A673 (cell line): ENCODE measurements around the gene VSIR. TPM values are rescaled to one million over a fixed set of nuclear protein-coding genes. Genes with fewer than 3 reads are reported as not detected.

ENCODE experiments used
- BruUV-seq: library from RNA; stranded (reverse); fragments of 400-500 nt; replicated peaks from 2 replicates; lab custom pipeline; 2021; lab: Mats Ljungman, UMichigan
- CTCF ChIA-PET: fragments of 300-600 bp; sonication (Branson Sonifier 250); formaldehyde crosslinking; loops from one replicate; lab custom pipeline; 2022; ENCODE audit warnings: antibody characterized with exemption; lab: Charles Lee
- POLR2A ChIA-PET: fragments of 300-600 bp; sonication (Branson Sonifier 250); formaldehyde crosslinking; loops from one replicate; lab custom pipeline; 2022; ENCODE audit warnings: antibody characterized with exemption; ENCODE audit not compliant: low non-redundant PET; lab: Charles Lee
- DNase-seq: peaks from one replicate; pipeline ENCODE4 v3.0.0-alpha.2; 2015; ENCODE audit warnings: low spot score
- H3K27ac ChIP-seq: fragments of 200-600 bp; sonication (generic); 2 replicates; pipeline ENCODE4 v1.5.1; 2016; ENCODE audit warnings: mixed run types, low read depth, mild to moderate bottlenecking, mixed read lengths, antibody characterized with exemption, low read length; ENCODE audit not compliant: poor library complexity, severe bottlenecking
- H3K27me3 ChIP-seq: fragments of 200-600 bp; sonication (generic); replicated peaks from 2 replicates; pipeline ENCODE4 v1.6.1; 2017; ENCODE audit warnings: mixed run types, low read depth, mild to moderate bottlenecking, mixed read lengths, antibody characterized with exemption, low read length; ENCODE audit not compliant: insufficient read depth, poor library complexity
- H3K36me3 ChIP-seq: fragments of 200-600 bp; sonication (generic); 2 replicates; pipeline ENCODE4 v1.6.1; 2016; ENCODE audit warnings: mixed run types, mild to moderate bottlenecking, mixed read lengths, antibody characterized with exemption, low read length; ENCODE audit not compliant: insufficient read depth, poor library complexity, severe bottlenecking
- H3K4me1 ChIP-seq: fragments of 200-600 bp; sonication (generic); 2 replicates; pipeline ENCODE4 v1.6.1; 2017; ENCODE audit warnings: mixed run types, mild to moderate bottlenecking, mixed read lengths, antibody characterized with exemption, low read length; ENCODE audit not compliant: insufficient read depth, poor library complexity, severe bottlenecking
- H3K4me3 ChIP-seq: fragments of 200-600 bp; sonication (generic); 2 replicates; pipeline ENCODE4 v1.5.1; 2016; ENCODE audit warnings: low read depth, mixed run types, mild to moderate bottlenecking, mixed read lengths, low read length; ENCODE audit not compliant: poor library complexity, severe bottlenecking
- H3K9me3 ChIP-seq: fragments of 200-600 bp; sonication (generic); 2 replicates; pipeline ENCODE4 v1.6.1; 2016; ENCODE audit warnings: mixed run types, low read depth, mild to moderate bottlenecking, mixed read lengths, antibody characterized with exemption, low read length; ENCODE audit not compliant: poor library complexity, severe bottlenecking
- CTCF ChIP-seq: fragments of 300-800, 200-600 bp; sonication (generic); conservative IDR thresholded peaks from 2 replicates; pipeline ENCODE4 v1.5.1; 2017; ENCODE audit warnings: low read depth, mild to moderate bottlenecking, antibody characterized with exemption, low read length, moderate library complexity, mixed read lengths
- EZH2 ChIP-seq: fragments of 200-600 bp; sonication (generic); IDR thresholded peaks from 2 replicates; pipeline ENCODE4 v1.6.1; 2017; ENCODE audit warnings: borderline replicate concordance, low read depth, mild to moderate bottlenecking, mixed read lengths, antibody characterized with exemption, low read length; ENCODE audit not compliant: poor library complexity, severe bottlenecking
- intact Hi-C: fragments of 100-400 bp; cut with micrococcal nuclease; formaldehyde crosslinking; loops from one replicate; pipeline ENCODE4 v1.10.0; 2022; ENCODE audit not compliant: unreplicated experiment
- total RNA-seq: library from RNA; stranded (reverse); gene quantifications from 2 replicates; pipeline ENCODE4 v1.2.3, GENCODE V29; 2021

VSIR gene
- total RNA-seq, 1 experiment from 2014 or later, result not detected

GRCh38 chr10:71802235-71802634 lies 28.9 kb upstream of the VSIR start:
- Histone ChIP-seq H3K9me3 (no peaks in the 10 kb centered on the region), H3K27me3 (no peaks in the 10 kb centered on the region), H3K27ac (no peak overlapping the region), H3K4me3 (no peak overlapping the region), H3K4me1 (no peaks in the 10 kb centered on the region), H3K36me3 (no peaks in the 10 kb centered on the region)
- TF ChIP-seq CTCF, result no peak
- no peak for TF ChIP-seq EZH2
- ChIA-PET CTCF (no interaction called here), POLR2A (no interaction called here)
- intact Hi-C loops, result no loop called here
- no TSS peak for BruUV-seq
- DNase-seq, result no peak

- no peak overlapping the region for H3K27ac ChIP-seq
- no peak overlapping the region for H3K4me3 ChIP-seq
- no peaks in the 10 kb centered on the region for H3K27me3 ChIP-seq
- no peak for DNase-seq
- BruUV-seq, result no TSS peak
- TF ChIP-seq CTCF (no peak), EZH2 (no peak)
- no peaks in the 10 kb centered on the region for H3K36me3 ChIP-seq
- intact Hi-C loops, result no loop called here
- ChIA-PET CTCF (no interaction called here), POLR2A (no interaction called here)
- H3K4me1 ChIP-seq, result no peaks in the 10 kb centered on the region
- no peaks in the 10 kb centered on the region for H3K9me3 ChIP-seq
Observed at GRCh38 chr10:71801361-71801760, 28.0 kb upstream of the VSIR start.

GRCh38 chr10:71799608-71800453 lies 26.5 kb upstream of the VSIR start:
- no peaks in the 10 kb centered on the region for H3K36me3 ChIP-seq
- CTCF ChIA-PET, result no interaction called here
- no peaks in the 10 kb centered on the region for H3K27me3 ChIP-seq
- TF ChIP-seq CTCF (no peak), EZH2 (no peak)
- BruUV-seq, result no TSS peak
- DNase-seq, result no peak
- intact Hi-C loops, result no loop called here
- POLR2A ChIA-PET, result no interaction called here
- no peaks in the 10 kb centered on the region for H3K4me1 ChIP-seq
- no peak overlapping the region for H3K27ac ChIP-seq
- no peak overlapping the region for H3K4me3 ChIP-seq
- no peaks in the 10 kb centered on the region for H3K9me3 ChIP-seq
